Midbrain (tissue), 1 donor: Measurements from ENCODE around the gene TMEM106B.
A peak's percentile ranks its signal among the peaks of the same experiment; 100 is the strongest.
"Not testable (repeated sequence)": the region's sequence is repeated elsewhere in the genome, so short reads cannot be mapped to it uniquely, and the experiment has no call there.

Source experiments
- DNase-seq: peaks from one replicate; lab custom pipeline; 2025; lab: John Stamatoyannopoulos, UW

The TMEM106B gene

GRCh38 chr7:12211054-12211710, at the start of gene TMEM106B:
Gene TMEM106B, plus strand, starts transcription at chr7:12211294. Its CDS starts 3,517 bp downstream, at chr7:12214811.
- DNase-seq: peak; percentile 96

- no peak for DNase-seq
These were observed 48.5 kb upstream of the TMEM106B start for GRCh38 chr7:12162415-12163113.

- not testable (repeated sequence) for DNase-seq
These were observed 43.0 kb upstream of the TMEM106B start for GRCh38 chr7:12168065-12168464.

- DNase-seq: not testable (repeated sequence)
These were observed 40.9 kb upstream of the TMEM106B start for GRCh38 chr7:12169981-12170820.

GRCh38 chr7:12173671-12174070, 37.4 kb upstream of the TMEM106B start:
- no peak for DNase-seq

- no peak for DNase-seq
These were observed 36.2 kb upstream of the TMEM106B start for GRCh38 chr7:12174931-12175330.

- no peak for DNase-seq
These were observed 32.8 kb upstream of the TMEM106B start for GRCh38 chr7:12178317-12178716.

- no peak for DNase-seq
These were observed 16.7 kb upstream of the TMEM106B start for GRCh38 chr7:12194426-12194825.

- no peak for DNase-seq
These were observed 14.7 kb upstream of the TMEM106B start for GRCh38 chr7:12196386-12196785.

- DNase-seq: no peak
These were observed 11.7 kb upstream of the TMEM106B start for GRCh38 chr7:12199363-12199762.

GRCh38 chr7:12207046-12207445, 4.0 kb upstream of the TMEM106B start:
- peak; percentile 18 for DNase-seq

- no peak for DNase-seq
These were observed 1.9 kb upstream of the TMEM106B start for GRCh38 chr7:12209221-12209620.

GRCh38 chr7:12210179-12211053, 678 bp upstream of the TMEM106B start:
- DNase-seq: peak; percentile 66

GRCh38 chr7:12211711-12212485, 804 bp downstream of the TMEM106B start:
- no peak for DNase-seq

- DNase-seq: no peak
These were observed 6.2 kb downstream of the TMEM106B start for GRCh38 chr7:12217311-12217710.

- DNase-seq: no peak
These were observed 9.4 kb downstream of the TMEM106B start for GRCh38 chr7:12220389-12221046.

- DNase-seq: no peak
These were observed 10.3 kb downstream of the TMEM106B start for GRCh38 chr7:12221414-12221813.

- DNase-seq: no peak
These were observed 11.9 kb downstream of the TMEM106B start for GRCh38 chr7:12222889-12223579.

GRCh38 chr7:12225017-12225416, 13.9 kb downstream of the TMEM106B start:
- not testable (repeated sequence) for DNase-seq

- DNase-seq: no peak
These were observed 15.7 kb downstream of the TMEM106B start for GRCh38 chr7:12226756-12227155.
